Endothelial cell of umbilical vein (primary cell): Measurements from ENCODE around the gene UST. TPM values are rescaled to one million over a fixed set of nuclear protein-coding genes. Genes with fewer than 3 reads are reported as not detected.

Experiments
- BruUV-seq: library from RNA; stranded (reverse); fragments of 400-500 nt; replicated peaks from 2 replicates; lab custom pipeline; 2021; lab: Mats Ljungman, UMichigan
- CTCF ChIA-PET: fragments of 300-600, 350-600 bp; sonication (Branson Sonifier 250); formaldehyde crosslinking; loops from one replicate; lab custom pipeline; 2021; ENCODE audit warnings: antibody characterized with exemption, inconsistent platforms; lab: Charles Lee
- POLR2A ChIA-PET: fragments of 300-600, 350-600 bp; sonication (Branson Sonifier 250); formaldehyde crosslinking; loops from one replicate; lab custom pipeline; 2021; ENCODE audit warnings: antibody characterized with exemption, inconsistent platforms; lab: Charles Lee
- DNase-seq: peaks from one replicate; pipeline ENCODE4 v3.0.0-alpha.2; 2011; ENCODE audit warnings: low read depth, low spot score
- FAIRE-seq: peaks from 2 replicates; lab custom pipeline; 2011; peaks lifted over from hg19 to GRCh38; lab: Jason Lieb, UNC
- H2AFZ ChIP-seq: 2 replicates; pipeline ENCODE4 v1.6.0; 2012; ENCODE audit warnings: low read depth, low read length, control low read depth, inconsistent platforms
- H3K27ac ChIP-seq: 2 replicates; pipeline ENCODE4 v1.5.1; 2011; ENCODE audit warnings: low read depth, mild to moderate bottlenecking, control low read depth, low read length, moderate library complexity; ENCODE audit not compliant: insufficient read depth
- H3K27me3 ChIP-seq, 2 experiments: 2 replicates each; pipeline versions ENCODE4 v1.6.0 to v1.6.1; 2011; ENCODE audit warnings: low read length in 2 of 2, mixed read lengths in 1 of 2; ENCODE audit not compliant: control insufficient read depth in 2 of 2, insufficient read depth in 2 of 2
- H3K36me3 ChIP-seq, 2 experiments: 2 replicates in 1 of 2; 3 replicates in 1 of 2; pipeline ENCODE4 v1.5.1; 2011; ENCODE audit warnings: low read length in 2 of 2, mild to moderate bottlenecking in 1 of 2, moderate library complexity in 1 of 2; ENCODE audit not compliant: control insufficient read depth in 2 of 2, insufficient read depth in 2 of 2; ENCODE audit errors: extremely low read depth in 1 of 2
- H3K4me1 ChIP-seq: 3 replicates; pipeline ENCODE4 v1.5.1; 2011; ENCODE audit warnings: mild to moderate bottlenecking, low read length; ENCODE audit not compliant: control insufficient read depth, insufficient read depth; ENCODE audit errors: extremely low read depth
- H3K4me2 ChIP-seq: 2 replicates; pipeline ENCODE4 v1.6.1; 2011; ENCODE audit warnings: low read length, control low read depth, mixed read lengths; ENCODE audit not compliant: insufficient read depth
- H3K4me3 ChIP-seq, 3 experiments: fragments of 200-600 bp in 1 of 3; sonication (generic), shearing (Covaris generic) in 1 of 3; replicated peaks in 1 of 3; 2 replicates each; pipeline ENCODE4 v1.5.1; 2011 to 2016; ENCODE audit warnings: control low read depth in 3 of 3, low read length in 3 of 3, mild to moderate bottlenecking in 2 of 3, inconsistent platforms in 1 of 3, low read depth in 1 of 3, moderate library complexity in 1 of 3; ENCODE audit not compliant: insufficient read depth in 1 of 3
- H3K79me2 ChIP-seq: 2 replicates; pipeline ENCODE4 v1.6.0; 2012; ENCODE audit warnings: low read length, inconsistent platforms; ENCODE audit not compliant: control insufficient read depth, insufficient read depth
- H3K9ac ChIP-seq: replicated peaks from 2 replicates; pipeline ENCODE3; 2011; ENCODE audit warnings: low read length, control low read depth; ENCODE audit not compliant: insufficient read depth; ENCODE audit errors: extremely low read depth
- H3K9me1 ChIP-seq: replicated peaks from 3 replicates; pipeline ENCODE4 v1.6.0; 2011; ENCODE audit warnings: mild to moderate bottlenecking, low read length; ENCODE audit not compliant: control insufficient read depth, insufficient read depth; ENCODE audit errors: extremely low read depth
- H3K9me3 ChIP-seq: replicated peaks from 2 replicates; pipeline ENCODE4 v1.5.1; 2012; ENCODE audit warnings: low read length, inconsistent platforms; ENCODE audit not compliant: control insufficient read depth, insufficient read depth
- H4K20me1 ChIP-seq: replicated peaks from 2 replicates; pipeline ENCODE3; 2011; ENCODE audit warnings: mild to moderate bottlenecking, low read length; ENCODE audit not compliant: control insufficient read depth, insufficient read depth; ENCODE audit errors: extremely low read depth
- GATA2 ChIP-seq: IDR thresholded peaks from 2 replicates; pipeline ENCODE4 v1.7.0; 2011; ENCODE audit warnings: low read depth, mild to moderate bottlenecking, moderate library complexity, mixed read lengths, low read length; ENCODE audit not compliant: insufficient read length, insufficient read depth
- JUN ChIP-seq: IDR thresholded peaks from 2 replicates; pipeline ENCODE4 v1.6.1; 2011; ENCODE audit warnings: borderline replicate concordance, low read depth; ENCODE audit not compliant: insufficient read length, insufficient read depth
- MAX ChIP-seq: IDR thresholded peaks from 2 replicates; pipeline ENCODE4 v1.6.1; 2011; ENCODE audit not compliant: insufficient read depth, insufficient read length
- MYC ChIP-seq: IDR thresholded peaks from one replicate; pipeline ENCODE4 v1.6.1; 2011; ENCODE audit warnings: mild to moderate bottlenecking, low read depth, low read length
- POLR2A ChIP-seq: IDR thresholded peaks from 2 replicates; pipeline ENCODE4 v1.6.1; 2012; ENCODE audit warnings: low read depth, mild to moderate bottlenecking, control low read depth, low read length
- dilution Hi-C: fragments of 300-500 bp; cut with MboI; formaldehyde crosslinking; loops from one replicate; pipeline ENCODE4 v1.15.0; 2019; ENCODE audit warnings: low sequenced_read_pairs; ENCODE audit not compliant: extremely low pct_ligation_motif_present
- intact Hi-C: fragments of 100-400 bp; cut with micrococcal nuclease; formaldehyde crosslinking; loops from one replicate; pipeline ENCODE4 v1.10.0; 2022
- polyA plus RNA-seq, 4 experiments: library from polyadenylated mRNA; depleted of rRNA in 3 of 4; stranded (reverse) in 3 of 4; unstranded in 1 of 4; fragments of >200 nt; gene quantifications; 2 replicates each; pipeline versions ENCODE4 v1.2.1 to v1.2.3, GENCODE V29; 2011 to 2012; ENCODE audit warnings: missing spikeins in 1 of 4
- total RNA-seq: library from RNA; stranded (reverse); gene quantifications from 2 replicates; pipeline ENCODE4 v1.2.3, GENCODE V29; 2021

The UST gene
- total and polyA plus RNA-seq, 2 donors (not counting 3 experiments of a cell fraction or from before 2014, with no cell fraction given): 0.26 to 0.84 TPM

GRCh38 chr6:148736774-148737412 is 9.9 kb upstream of the UST start:
- H2AFZ ChIP-seq: no peak overlapping the region
- no peak overlapping the region for H3K27ac ChIP-seq
- DNase-seq: no peak
- no peaks in the 10 kb centered on the region for H3K36me3 ChIP-seq
- no peaks in the 10 kb centered on the region for H4K20me1 ChIP-seq
- no TSS peak for BruUV-seq
- peak; percentile 20 for TF ChIP-seq JUN
- TF ChIP-seq MAX: no peak
- peaks cover 3 to 4% of the 10 kb centered on the region in 2 experiments for H3K27me3 ChIP-seq
- dilution Hi-C loops: no loop called here
- no peak overlapping the region for H3K4me2 ChIP-seq
- POLR2A ChIA-PET: no interaction called here
- no peaks in the 10 kb centered on the region for H3K4me1 ChIP-seq
- no peak overlapping the region for H3K4me3 ChIP-seq
- H3K79me2 ChIP-seq: no peaks in the 10 kb centered on the region
- H3K9ac ChIP-seq: no peak overlapping the region
- H3K9me1 ChIP-seq: no peaks in the 10 kb centered on the region
- no peak for FAIRE-seq
- intact Hi-C loops: no loop called here
- CTCF ChIA-PET: no interaction called here
- H3K9me3 ChIP-seq: no peaks in the 10 kb centered on the region

- no peak for FAIRE-seq
- no TSS peak for BruUV-seq
- intact Hi-C loops: no loop called here
These were observed 9.0 kb upstream of the UST start for GRCh38 chr6:148737806-148738205.

More at GRCh38 chr6:148737806-148738205, 9.0 kb upstream of the UST start:
- no peak for DNase-seq
- H3K9me1 ChIP-seq: no peaks in the 10 kb centered on the region
- no peak overlapping the region for H3K4me2 ChIP-seq
- H3K27ac ChIP-seq: no peak overlapping the region
- ChIA-PET CTCF (no interaction called here), POLR2A (no interaction called here)
- H3K4me1 ChIP-seq: no peaks in the 10 kb centered on the region
- H3K36me3 ChIP-seq: no peaks in the 10 kb centered on the region
- no peaks in the 10 kb centered on the region for H3K79me2 ChIP-seq
- TF ChIP-seq MAX: no peak
- no peak for TF ChIP-seq GATA2
- no peak for TF ChIP-seq POLR2A
- no peak for TF ChIP-seq JUN
- no peak for TF ChIP-seq MYC
- H3K27me3 ChIP-seq: peaks cover 4 to 5% of the 10 kb centered on the region in 2 experiments
- no peak overlapping the region for H3K4me3 ChIP-seq
- H3K9me3 ChIP-seq: no peaks in the 10 kb centered on the region
- dilution Hi-C loops: no loop called here
- no peak overlapping the region for H2AFZ ChIP-seq
- H3K9ac ChIP-seq: no peak overlapping the region
- H4K20me1 ChIP-seq: no peaks in the 10 kb centered on the region
